ENCODE measurements around the gene LBP.
"Not testable (repeated sequence)": the region's sequence is repeated elsewhere in the genome, so short reads cannot be mapped to it uniquely, and the experiment has no call there.

The LBP gene

GRCh38 chr20:38386004-38386403, 39.7 kb downstream of the LBP start:
- FAIRE-seq (peak; percentile 26), DNase-seq (ENCODE audit: insufficient read length, low spot score) (no peak)
- TF ChIP-seq SPI1 (IDR thresholded peaks at IDR 0.05; ENCODE audit: low read depth, low read length) (peak; percentile 64), TAF1 (IDR thresholded peaks at IDR 0.05; ENCODE audit: low read depth, low read length) (no peak)

GRCh38 chr20:38386851-38387250, 40.6 kb downstream of the LBP start:
- no peak for DNase-seq (ENCODE audit: insufficient read length, low spot score)
- TF ChIP-seq PAX5 (IDR thresholded peaks at IDR 0.05; ENCODE audit: insufficient read depth, low read length, severe bottlenecking) (no peak), POLR2A (IDR thresholded peaks at IDR 0.05; ENCODE audit: low read depth, low read length) (no peak), POU2F2 (IDR thresholded peaks at IDR 0.05; ENCODE audit: low read depth, low read length) (no peak), SPI1 (IDR thresholded peaks at IDR 0.05; ENCODE audit: low read depth, low read length) (no peak), POLR2AphosphoS5 (IDR thresholded peaks at IDR 0.05; ENCODE audit: low read depth, low read length) (no peak), TAF1 (IDR thresholded peaks at IDR 0.05; ENCODE audit: low read depth, low read length) (no peak)
- FAIRE-seq: no peak

- TF ChIP-seq POLR2A (IDR thresholded peaks at IDR 0.05; ENCODE audit: low read depth, low read length): no peak
- no peak for TF ChIP-seq SPI1 (IDR thresholded peaks at IDR 0.05; ENCODE audit: low read depth, low read length)
- TF ChIP-seq TAF1 (IDR thresholded peaks at IDR 0.05; ENCODE audit: low read depth, low read length): no peak
- no peak for TF ChIP-seq POLR2AphosphoS5 (IDR thresholded peaks at IDR 0.05; ENCODE audit: low read depth, low read length)
- TF ChIP-seq POU2F2 (IDR thresholded peaks at IDR 0.05; ENCODE audit: low read depth, low read length): no peak
- no peak for TF ChIP-seq PAX5 (IDR thresholded peaks at IDR 0.05; ENCODE audit: insufficient read depth, low read length, severe bottlenecking)
- FAIRE-seq (no peak), DNase-seq (ENCODE audit: insufficient read length, low spot score) (no peak)
These were observed 41.7 kb downstream of the LBP start for GRCh38 chr20:38387953-38388352.

GRCh38 chr20:38392356-38392755, 46.1 kb downstream of the LBP start:
- FAIRE-seq: no peak
- TF ChIP-seq POU2F2 (IDR thresholded peaks at IDR 0.05; ENCODE audit: low read depth, low read length): no peak
- TF ChIP-seq SPI1 (IDR thresholded peaks at IDR 0.05; ENCODE audit: low read depth, low read length): no peak
- TF ChIP-seq POLR2AphosphoS5 (IDR thresholded peaks at IDR 0.05; ENCODE audit: low read depth, low read length): no peak
- TF ChIP-seq POLR2A (IDR thresholded peaks at IDR 0.05; ENCODE audit: low read depth, low read length): no peak
- no peak for TF ChIP-seq TAF1 (IDR thresholded peaks at IDR 0.05; ENCODE audit: low read depth, low read length)
- TF ChIP-seq PAX5 (IDR thresholded peaks at IDR 0.05; ENCODE audit: insufficient read depth, low read length, severe bottlenecking): no peak

GRCh38 chr20:38393259-38393658, 47.0 kb downstream of the LBP start:
- FAIRE-seq: no peak
- TF ChIP-seq POLR2A (IDR thresholded peaks at IDR 0.05; ENCODE audit: low read depth, low read length): no peak
- TF ChIP-seq TAF1 (IDR thresholded peaks at IDR 0.05; ENCODE audit: low read depth, low read length): no peak
- no peak for TF ChIP-seq SPI1 (IDR thresholded peaks at IDR 0.05; ENCODE audit: low read depth, low read length)
- TF ChIP-seq POLR2AphosphoS5 (IDR thresholded peaks at IDR 0.05; ENCODE audit: low read depth, low read length): no peak
- no peak for TF ChIP-seq PAX5 (IDR thresholded peaks at IDR 0.05; ENCODE audit: insufficient read depth, low read length, severe bottlenecking)
- no peak for TF ChIP-seq POU2F2 (IDR thresholded peaks at IDR 0.05; ENCODE audit: low read depth, low read length)
- no peak for DNase-seq (ENCODE audit: insufficient read length, low spot score)

More at GRCh38 chr20:38392356-38392755, 46.1 kb downstream of the LBP start:
- DNase-seq (ENCODE audit: insufficient read length, low spot score): no peak

GRCh38 chr20:38395165-38395564, 48.9 kb downstream of the LBP start:
- TF ChIP-seq POLR2A (IDR thresholded peaks at IDR 0.05; ENCODE audit: low read depth, low read length): no peak
- no peak for TF ChIP-seq SPI1 (IDR thresholded peaks at IDR 0.05; ENCODE audit: low read depth, low read length)
- TF ChIP-seq TAF1 (IDR thresholded peaks at IDR 0.05; ENCODE audit: low read depth, low read length): no peak
- no peak for TF ChIP-seq PAX5 (IDR thresholded peaks at IDR 0.05; ENCODE audit: insufficient read depth, low read length, severe bottlenecking)
- TF ChIP-seq POU2F2 (IDR thresholded peaks at IDR 0.05; ENCODE audit: low read depth, low read length): no peak
- TF ChIP-seq POLR2AphosphoS5 (IDR thresholded peaks at IDR 0.05; ENCODE audit: low read depth, low read length): no peak
- DNase-seq (ENCODE audit: insufficient read length, low spot score): no peak
- FAIRE-seq: no peak

GRCh38 chr20:38395751-38396395, 49.6 kb downstream of the LBP start:
- not testable (repeated sequence) for FAIRE-seq; DNase-seq (ENCODE audit: insufficient read length, low spot score)
- 0 out of 2 replicates have a peak, but pooled peaks have one; percentile 1 for TF ChIP-seq SPI1 (IDR thresholded peaks at IDR 0.05; ENCODE audit: low read depth, low read length)

- DNase-seq (ENCODE audit: insufficient read length, low spot score) (no peak), FAIRE-seq (no peak)
- TF ChIP-seq POLR2A (IDR thresholded peaks at IDR 0.05; ENCODE audit: low read depth, low read length): no peak
- no peak for TF ChIP-seq PAX5 (IDR thresholded peaks at IDR 0.05; ENCODE audit: insufficient read depth, low read length, severe bottlenecking)
- no peak for TF ChIP-seq POU2F2 (IDR thresholded peaks at IDR 0.05; ENCODE audit: low read depth, low read length)
- TF ChIP-seq POLR2AphosphoS5 (IDR thresholded peaks at IDR 0.05; ENCODE audit: low read depth, low read length): no peak
- no peak for TF ChIP-seq TAF1 (IDR thresholded peaks at IDR 0.05; ENCODE audit: low read depth, low read length)
- no peak for TF ChIP-seq SPI1 (IDR thresholded peaks at IDR 0.05; ENCODE audit: low read depth, low read length)
These were observed 55.8 kb downstream of the LBP start for GRCh38 chr20:38402089-38402488.

- FAIRE-seq (no peak), DNase-seq (ENCODE audit: insufficient read length, low spot score) (no peak)
- TF ChIP-seq SPI1 (IDR thresholded peaks at IDR 0.05; ENCODE audit: low read depth, low read length): no peak
- no peak for TF ChIP-seq PAX5 (IDR thresholded peaks at IDR 0.05; ENCODE audit: insufficient read depth, low read length, severe bottlenecking)
- TF ChIP-seq POLR2AphosphoS5 (IDR thresholded peaks at IDR 0.05; ENCODE audit: low read depth, low read length): no peak
- TF ChIP-seq TAF1 (IDR thresholded peaks at IDR 0.05; ENCODE audit: low read depth, low read length): no peak
- no peak for TF ChIP-seq POU2F2 (IDR thresholded peaks at IDR 0.05; ENCODE audit: low read depth, low read length)
- TF ChIP-seq POLR2A (IDR thresholded peaks at IDR 0.05; ENCODE audit: low read depth, low read length): no peak
These were observed 56.5 kb downstream of the LBP start for GRCh38 chr20:38402816-38403215.

GRCh38 chr20:38404016-38404415, 57.7 kb downstream of the LBP start:
- TF ChIP-seq POU2F2 (IDR thresholded peaks at IDR 0.05; ENCODE audit: low read depth, low read length) (no peak), POLR2AphosphoS5 (IDR thresholded peaks at IDR 0.05; ENCODE audit: low read depth, low read length) (no peak), PAX5 (IDR thresholded peaks at IDR 0.05; ENCODE audit: insufficient read depth, low read length, severe bottlenecking) (no peak), SPI1 (IDR thresholded peaks at IDR 0.05; ENCODE audit: low read depth, low read length) (no peak)
- DNase-seq (ENCODE audit: insufficient read length, low spot score) (no peak), FAIRE-seq (no peak)

Measured in GM12891 (cell line).